Kidney tubule cell (primary cell): ENCODE results near the gene ACP7.
A peak's percentile ranks its signal among the peaks of the same experiment; 100 is the strongest.
"Not testable (repeated sequence)": the region's sequence is repeated elsewhere in the genome, so short reads cannot be mapped to it uniquely, and the experiment has no call there.

Experiments used
- DNase-seq: peaks from one replicate; pipeline ENCODE4 v3.0.0-alpha.2; 2018; ENCODE audit warnings: low spot score

ACP7 gene

GRCh38 chr19:39110263-39110967 is 26.2 kb downstream of the ACP7 start:
- DNase-seq: peak; percentile 52

- DNase-seq: peak; percentile 67
These were observed 27.5 kb downstream of the ACP7 start for GRCh38 chr19:39111593-39112199.

- peak; percentile 93 for DNase-seq
These were observed 28.2 kb downstream of the ACP7 start for GRCh38 chr19:39112338-39112890.

DNA sequence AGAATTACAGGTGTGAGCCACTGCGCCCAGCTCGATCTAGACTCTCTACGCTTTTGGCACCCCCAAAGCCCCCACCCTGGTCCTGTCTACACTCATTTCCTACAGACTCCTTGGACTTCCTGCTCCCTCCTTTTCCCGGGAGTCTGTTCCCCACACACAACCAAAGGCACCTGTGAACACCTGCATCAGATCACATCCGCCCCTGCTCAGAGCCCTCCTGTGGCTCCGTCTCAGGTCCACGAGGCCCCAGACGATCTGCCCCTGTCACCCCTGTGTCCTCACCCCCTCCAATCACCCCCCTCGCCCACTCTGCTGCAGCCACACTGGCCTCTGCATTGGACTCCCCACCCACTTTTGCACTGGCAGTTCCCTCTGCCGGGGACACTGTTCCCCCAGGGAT is 29.0 kb downstream of the ACP7 start:
- no peak for DNase-seq

DNA sequence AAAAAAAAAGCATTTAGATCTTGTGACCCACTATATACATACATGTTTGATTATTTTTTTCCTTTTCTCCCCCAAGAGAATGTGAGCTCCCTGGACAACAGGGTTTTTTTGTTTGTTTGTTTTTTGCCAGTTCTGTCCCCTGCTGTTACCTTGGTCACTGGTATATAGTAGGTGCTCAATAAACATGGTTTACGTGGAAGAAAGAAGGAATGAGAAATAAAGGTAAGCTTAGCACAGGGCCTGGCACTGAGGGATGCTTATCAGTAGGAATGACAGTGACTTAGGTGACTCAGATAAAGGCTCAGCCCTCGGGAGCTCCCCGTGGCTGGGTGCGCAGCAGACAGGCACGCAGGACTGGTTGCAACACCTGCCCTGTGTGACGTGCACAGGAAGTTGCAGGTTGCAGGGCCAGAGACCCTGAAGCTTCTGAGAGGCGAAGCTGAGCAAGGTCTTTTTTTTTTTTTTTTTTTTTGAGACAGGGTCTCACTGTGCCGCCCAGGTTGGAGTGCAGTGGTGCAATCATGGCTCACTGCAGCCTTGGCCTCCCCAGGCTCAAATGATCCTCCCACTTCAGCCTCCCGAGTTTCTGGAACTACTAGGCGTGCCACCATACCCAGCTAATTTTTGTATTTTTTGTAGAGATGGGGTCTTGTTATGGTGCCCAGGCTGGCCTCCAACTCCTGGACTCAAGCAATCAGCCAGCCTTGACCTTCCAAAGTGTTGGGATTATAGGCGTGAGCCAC is 31.1 kb downstream of the ACP7 start:
- DNase-seq: no peak

- not testable (repeated sequence) for DNase-seq
These were observed 32.9 kb downstream of the ACP7 start for GRCh38 chr19:39117023-39117422.

- DNase-seq: no peak
These were observed 35.7 kb downstream of the ACP7 start for GRCh38 chr19:39119830-39120229.

GRCh38 chr19:39122934-39123731 is 39.0 kb downstream of the ACP7 start:
- no peak for DNase-seq

GRCh38 chr19:39124136-39124764 is 40.1 kb downstream of the ACP7 start:
- no peak for DNase-seq

DNA sequence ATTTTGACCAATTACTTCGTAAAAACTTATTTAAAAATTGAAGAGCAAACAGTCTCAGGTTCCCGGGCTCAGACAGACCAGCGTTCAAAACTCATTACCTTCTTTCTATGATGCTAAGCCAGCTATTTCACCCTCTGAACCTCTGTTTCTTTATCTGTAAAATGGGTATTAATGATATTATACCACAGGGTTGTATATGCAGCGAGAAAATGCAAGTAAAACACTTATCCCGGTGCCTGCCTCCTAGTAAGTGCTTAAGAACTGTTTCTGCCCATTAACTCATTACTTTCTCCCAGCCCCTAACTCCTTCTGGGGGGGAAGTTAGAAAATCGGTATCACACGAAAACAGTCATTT is 41.0 kb downstream of the ACP7 start:
- DNase-seq: no peak

- peak; percentile 97 for DNase-seq
These were observed 41.6 kb downstream of the ACP7 start, which contains the start of gene PAK4 for GRCh38 chr19:39125554-39126311. Gene PAK4, plus strand, starts transcription at chr19:39125786. Its CDS starts 43,768 bp downstream, at chr19:39169554.

- peak; percentile 91 for DNase-seq
These were observed 42.4 kb downstream of the ACP7 start for GRCh38 chr19:39126312-39127187.

- DNase-seq: no peak
These were observed 43.8 kb downstream of the ACP7 start for GRCh38 chr19:39127812-39128515.

GRCh38 chr19:39128516-39129079 is 44.4 kb downstream of the ACP7 start:
- DNase-seq: no peak

- DNase-seq: no peak
These were observed 44.9 kb downstream of the ACP7 start for GRCh38 chr19:39129116-39129515.

DNA sequence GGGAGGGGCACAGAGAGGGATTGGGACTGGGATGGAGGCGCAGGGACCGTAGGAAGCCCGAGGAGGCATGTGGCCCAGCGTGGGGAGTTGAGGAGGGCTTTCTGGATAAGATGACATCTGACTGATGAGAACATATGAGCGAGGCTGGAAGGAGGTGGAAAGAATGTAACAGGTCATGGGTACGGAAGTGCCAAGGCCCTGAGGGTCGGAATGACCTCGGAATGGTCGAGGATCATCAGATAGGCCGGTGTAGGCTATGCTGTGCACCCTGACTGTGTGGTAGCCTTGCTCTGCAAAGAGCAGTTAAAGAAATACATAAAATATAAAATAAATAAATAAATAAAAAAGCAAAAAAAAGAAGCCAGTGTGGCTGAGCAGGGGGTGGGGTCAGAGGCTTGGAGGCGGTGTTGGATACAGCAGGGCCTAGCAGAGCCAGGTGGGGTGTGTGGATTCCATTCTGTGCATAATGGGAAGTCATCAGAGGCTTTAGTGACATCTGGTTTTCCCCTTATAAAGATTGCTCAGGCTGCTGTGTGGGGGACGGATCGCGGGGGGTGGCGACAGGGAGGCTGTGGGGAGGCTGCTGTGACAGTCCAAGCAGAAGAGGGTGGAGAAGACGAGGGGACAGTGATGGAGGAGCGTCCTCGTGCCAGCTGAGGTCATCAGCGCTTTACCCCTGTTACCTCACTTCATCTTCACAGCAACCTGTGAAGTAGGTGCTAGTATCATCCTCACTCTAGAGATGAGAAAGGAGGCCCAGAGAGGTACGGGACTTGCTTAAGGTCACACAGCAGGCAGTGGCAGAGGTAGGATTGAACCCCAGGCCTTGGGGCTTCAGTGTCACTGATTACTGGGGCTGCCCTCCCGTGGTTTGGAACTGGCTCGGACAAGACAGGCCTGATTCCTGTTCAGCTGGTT is 46.4 kb downstream of the ACP7 start:
- no peak for DNase-seq

GRCh38 chr19:39131255-39131755 is 47.1 kb downstream of the ACP7 start:
- DNase-seq: peak; percentile 50
